HepG2 (cell line): ENCODE results near the gene PARN. TPM values are rescaled to one million over a fixed set of nuclear protein-coding genes. Genes with fewer than 3 reads are reported as not detected.

ENCODE experiments used
- ATAD3A ChIP-seq: sonication (generic); formaldehyde crosslinking; IDR thresholded peaks from 2 replicates; pipeline ENCODE4 v1.4.0; 2020; ENCODE audit warnings: missing genetic modification reagents
- ATF1 ChIP-seq: IDR thresholded peaks from 2 replicates; pipeline ENCODE4 v1.6.1; 2016; ENCODE audit warnings: mild to moderate bottlenecking, control low read depth
- CTCF ChIP-seq: sonication (generic); formaldehyde crosslinking; IDR thresholded peaks from 2 replicates; pipeline ENCODE4 v1.5.0; 2020; ENCODE audit warnings: mild to moderate bottlenecking, missing genetic modification reagents, moderate library complexity
- FOXK1 ChIP-seq: sonication (generic); formaldehyde crosslinking; IDR thresholded peaks from 2 replicates; pipeline ENCODE4 v1.4.0; 2020; ENCODE audit warnings: low read depth, missing genetic modification reagents, borderline replicate concordance
- HNF4A ChIP-seq: sonication (generic); formaldehyde crosslinking; IDR thresholded peaks from 2 replicates; pipeline ENCODE4 v1.4.0; 2020; ENCODE audit warnings: missing genetic modification reagents
- KDM3A ChIP-seq: IDR thresholded peaks from 2 replicates; pipeline ENCODE4 v1.6.1; 2018; ENCODE audit warnings: low read depth, missing compliant biosample characterization
- KMT2A ChIP-seq: sonication (generic); formaldehyde crosslinking; IDR thresholded peaks from 2 replicates; pipeline ENCODE4 v1.4.0; 2020; ENCODE audit warnings: missing genetic modification reagents
- NRL ChIP-seq: sonication (generic); formaldehyde crosslinking; IDR thresholded peaks from 2 replicates; pipeline ENCODE4 v1.5.0; 2020; ENCODE audit warnings: missing genetic modification reagents, mild to moderate bottlenecking, moderate library complexity, borderline replicate concordance
- PHF20 ChIP-seq: sonication (generic); formaldehyde crosslinking; IDR thresholded peaks from 2 replicates; pipeline ENCODE4 v1.5.0; 2020; ENCODE audit warnings: mild to moderate bottlenecking, missing genetic modification reagents
- SALL2 ChIP-seq: sonication (generic); formaldehyde crosslinking; IDR thresholded peaks from 2 replicates; pipeline ENCODE4 v1.8.1; 2023; ENCODE audit warnings: mild to moderate bottlenecking, missing genetic modification reagents, inconsistent platforms
- SIX4 ChIP-seq: sonication (generic); formaldehyde crosslinking; IDR thresholded peaks from 2 replicates; pipeline ENCODE4 v1.4.0; 2020; ENCODE audit warnings: missing genetic modification reagents
- TAF1 ChIP-seq: sonication (generic); formaldehyde crosslinking; IDR thresholded peaks from 2 replicates; pipeline ENCODE4 v1.4.0; 2020; ENCODE audit warnings: missing genetic modification reagents
- USF2 ChIP-seq, 2 experiments: sonication (generic) in 1 of 2; formaldehyde crosslinking in 1 of 2; IDR thresholded peaks; 2 replicates each; pipeline versions ENCODE4 v1.5.1 to v1.6.1; 2011 to 2020; ENCODE audit warnings: borderline replicate concordance in 1 of 2, low read depth in 1 of 2, low read length in 1 of 2, mild to moderate bottlenecking in 1 of 2, missing genetic modification reagents in 1 of 2, moderate library complexity in 1 of 2
- ZNF430 ChIP-seq: sonication (generic); formaldehyde crosslinking; IDR thresholded peaks from 2 replicates; pipeline ENCODE4 v1.9.0; 2021; ENCODE audit warnings: mild to moderate bottlenecking, missing genetic modification reagents
- ZNF687 ChIP-seq: sonication (generic); formaldehyde crosslinking; IDR thresholded peaks from 2 replicates; pipeline ENCODE4 v1.5.1; 2020; ENCODE audit warnings: mild to moderate bottlenecking, missing genetic modification reagents, moderate library complexity
- ZNF720 ChIP-seq: sonication (generic); formaldehyde crosslinking; IDR thresholded peaks from 2 replicates; pipeline ENCODE4 v1.4.0; 2020; ENCODE audit warnings: missing genetic modification reagents
- ZNF850 ChIP-seq: sonication (generic); formaldehyde crosslinking; conservative IDR thresholded peaks from 2 replicates; pipeline ENCODE4 v1.9.0; 2021; ENCODE audit warnings: mild to moderate bottlenecking, missing genetic modification reagents
- ZSCAN25 ChIP-seq: sonication (generic); formaldehyde crosslinking; IDR thresholded peaks from 2 replicates; pipeline ENCODE4 v1.8.0; 2022; ENCODE audit warnings: mild to moderate bottlenecking, missing genetic modification reagents
- polyA plus RNA-seq, 8 experiments: library from polyadenylated mRNA; depleted of rRNA in 3 of 8; stranded (reverse) in 7 of 8; unstranded in 1 of 8; fragments of >200 nt; fragmentation: Illumina TruSeq in 4 of 8; extraction: Trizol in 4 of 8; gene quantifications; 2 replicates each; pipeline versions ENCODE4 v1.2.1 to v1.2.3, GENCODE V29; 2011 to 2016; ENCODE audit warnings: low read depth in 4 of 8, missing spikeins in 1 of 8, mixed read lengths in 1 of 8; ENCODE audit not compliant: insufficient read depth in 1 of 8
- total RNA-seq, 5 experiments: library from RNA; depleted of rRNA; stranded (reverse); fragments of >200 nt; fragmentation: Illumina TruSeq; extraction: Trizol; gene quantifications; 2 replicates each; pipeline ENCODE4 v1.2.3, GENCODE V29; 2016; ENCODE audit warnings: low read depth in 1 of 5
- TF ChIP-seq, protein P1 (sequence below): IDR thresholded peaks from 2 replicates; pipeline ENCODE4 v1.6.1; 2016; ENCODE audit warnings: low read depth

Gene PARN
- total and polyA plus RNA-seq, 2 of the 13 experiments (the other 11 are each of a cell fraction or from before 2014, with no cell fraction given), result 13.3 to 47.6 TPM

DNA sequence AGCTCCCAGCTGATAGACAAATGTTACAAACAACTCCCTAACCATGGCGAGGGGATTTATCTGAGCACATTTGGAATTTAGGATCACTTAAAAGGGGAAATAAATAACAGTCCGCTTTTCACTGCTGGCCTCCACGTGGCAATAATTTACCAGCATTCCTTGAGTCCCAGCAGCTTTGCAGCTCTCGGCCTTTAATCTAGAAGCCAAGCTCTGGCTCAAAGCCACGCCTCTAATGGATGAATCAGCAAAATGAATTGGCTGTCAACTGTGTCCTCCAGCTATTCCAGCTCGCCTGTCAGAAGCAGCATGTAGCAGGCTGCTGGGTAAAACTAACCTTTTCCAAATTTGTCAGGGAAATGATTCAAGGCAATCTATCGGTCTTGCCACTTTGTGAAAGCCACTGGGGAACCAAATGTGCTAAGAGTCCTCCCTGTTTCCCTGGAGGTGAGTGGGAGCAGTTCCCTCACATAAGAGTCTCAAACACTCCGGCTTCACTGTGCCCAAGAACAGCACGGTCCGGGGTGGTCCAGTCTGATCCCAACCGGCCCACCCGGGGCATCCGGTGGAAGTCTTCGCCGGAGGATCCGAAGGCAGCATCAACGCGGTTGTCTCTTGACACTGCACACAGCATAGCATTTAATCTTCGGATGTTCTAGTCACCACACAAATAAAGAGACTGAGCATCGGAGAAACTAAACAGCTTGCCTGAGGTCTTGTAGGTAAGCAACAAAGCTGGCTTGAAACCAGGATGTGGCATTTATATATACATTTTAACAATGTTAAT lies 143.3 kb downstream of the PARN start (continued):
- TF ChIP-seq ZNF687 (CRISPR knock-in tag), result peak; percentile 87
- no peak for TF ChIP-seq ATAD3A (CRISPR knock-in tag)
- peak; percentile 77; the same call in 1 of the 2 replicates for TF ChIP-seq SALL2
- peak; percentile 78; the same call in 1 of the 2 replicates for TF ChIP-seq ZNF850 (CRISPR knock-in tag)
- TF ChIP-seq KDM3A (CRISPR knock-in tag), result peak; percentile 37; the same call in 1 of the 2 replicates
- peak; percentile 93; the same call in 1 of the 2 replicates for TF ChIP-seq ZNF430 (CRISPR knock-in tag)
- peak; percentile 30; the same call in 1 of the 2 replicates for TF ChIP-seq CTCF
- TF ChIP-seq HNF4A (CRISPR knock-in tag), result peak; percentile 61
- no peak for TF ChIP-seq SIX4 (CRISPR knock-in tag)
- TF ChIP-seq TAF1 (CRISPR knock-in tag), result peak; percentile 58; the same call in 1 of the 2 replicates
- TF ChIP-seq FOXK1, result peak; percentile 79; the same call in 1 of the 2 replicates
- TF ChIP-seq ZSCAN25, result peak; percentile 57; the same call in 1 of the 2 replicates
- TF ChIP-seq USF2 (IDR thresholded peaks at IDR 0.05; ENCODE audit: low read depth, low read length), result peak; percentile 31; the same call in 1 of the 2 replicates
- TF ChIP-seq USF2 (CRISPR knock-in tag; IDR thresholded peaks at IDR 0.05; ENCODE audit: borderline replicate concordance), result peak; percentile 63; the same call in 1 of the 2 replicates
- TF ChIP-seq, protein P1, sequence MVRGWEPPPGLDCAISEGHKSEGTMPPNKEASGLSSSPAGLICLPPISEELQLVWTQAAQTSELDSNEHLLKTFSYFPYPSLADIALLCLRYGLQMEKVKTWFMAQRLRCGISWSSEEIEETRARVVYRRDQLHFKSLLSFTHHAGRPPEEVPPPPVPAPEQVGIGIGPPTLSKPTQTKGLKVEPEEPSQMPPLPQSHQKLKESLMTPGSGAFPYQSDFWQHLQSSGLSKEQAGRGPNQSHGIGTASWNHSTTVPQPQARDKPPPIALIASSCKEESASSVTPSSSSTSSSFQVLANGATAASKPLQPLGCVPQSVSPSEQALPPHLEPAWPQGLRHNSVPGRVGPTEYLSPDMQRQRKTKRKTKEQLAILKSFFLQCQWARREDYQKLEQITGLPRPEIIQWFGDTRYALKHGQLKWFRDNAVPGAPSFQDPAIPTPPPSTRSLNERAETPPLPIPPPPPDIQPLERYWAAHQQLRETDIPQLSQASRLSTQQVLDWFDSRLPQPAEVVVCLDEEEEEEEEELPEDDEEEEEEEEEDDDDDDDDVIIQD (CRISPR knock-in tag), result peak; percentile 93; the same call in 1 of the 2 replicates
- TF ChIP-seq PHF20 (CRISPR knock-in tag), result no peak; the same call in 1 of the 2 replicates
- TF ChIP-seq ZNF720 (CRISPR knock-in tag), result no peak
- TF ChIP-seq KMT2A (CRISPR knock-in tag), result peak; percentile 69; the same call in 1 of the 2 replicates
- TF ChIP-seq ATF1 (CRISPR knock-in tag), result peak; percentile 37; the same call in 1 of the 2 replicates
- TF ChIP-seq NRL (CRISPR knock-in tag), result peak; percentile 83; the same call in 1 of the 2 replicates
